Fibroblast of lung (primary cell): Measurements from ENCODE around the gene LDAH.

Source experiments
- EZH2 ChIP-seq: IDR thresholded peaks from 2 replicates; pipeline ENCODE4 v1.5.1; 2012; ENCODE audit warnings: low read length, control low read depth, mild to moderate bottlenecking; ENCODE audit errors: missing control alignments
- TF ChIP-seq, protein P1 (sequence below), 2 donors: IDR thresholded peaks in 1 of 2; conservative IDR thresholded peaks in 1 of 2; 1 replicate in 1 of 2; 2 replicates in 1 of 2; pipeline ENCODE4 v1.5.1; 2011 to 2012; ENCODE audit warnings: low read length in 2 of 2, control low read depth in 1 of 2, inconsistent platforms in 1 of 2, low read depth in 1 of 2, mild to moderate bottlenecking in 1 of 2

DNA sequence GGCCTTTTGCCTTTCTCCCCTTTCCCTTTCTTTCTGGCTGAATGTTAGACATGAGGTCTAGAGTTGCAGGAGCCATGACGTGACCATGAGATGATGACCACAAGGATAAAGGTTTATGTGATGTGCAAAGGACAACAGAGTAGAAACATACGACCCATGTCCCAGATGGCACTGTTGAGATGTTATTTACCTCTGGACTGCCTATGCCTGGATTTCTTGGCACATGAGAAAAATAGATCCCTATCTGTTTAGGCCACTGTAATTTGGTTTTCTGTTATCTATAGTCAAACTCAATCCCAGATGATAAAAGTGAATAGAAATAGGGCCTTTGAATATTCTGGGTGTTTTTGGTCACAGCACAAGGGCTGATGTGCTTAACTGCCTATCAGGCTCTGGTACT, 97.1 kb downstream of the LDAH start:
- TF ChIP-seq, protein P1, sequence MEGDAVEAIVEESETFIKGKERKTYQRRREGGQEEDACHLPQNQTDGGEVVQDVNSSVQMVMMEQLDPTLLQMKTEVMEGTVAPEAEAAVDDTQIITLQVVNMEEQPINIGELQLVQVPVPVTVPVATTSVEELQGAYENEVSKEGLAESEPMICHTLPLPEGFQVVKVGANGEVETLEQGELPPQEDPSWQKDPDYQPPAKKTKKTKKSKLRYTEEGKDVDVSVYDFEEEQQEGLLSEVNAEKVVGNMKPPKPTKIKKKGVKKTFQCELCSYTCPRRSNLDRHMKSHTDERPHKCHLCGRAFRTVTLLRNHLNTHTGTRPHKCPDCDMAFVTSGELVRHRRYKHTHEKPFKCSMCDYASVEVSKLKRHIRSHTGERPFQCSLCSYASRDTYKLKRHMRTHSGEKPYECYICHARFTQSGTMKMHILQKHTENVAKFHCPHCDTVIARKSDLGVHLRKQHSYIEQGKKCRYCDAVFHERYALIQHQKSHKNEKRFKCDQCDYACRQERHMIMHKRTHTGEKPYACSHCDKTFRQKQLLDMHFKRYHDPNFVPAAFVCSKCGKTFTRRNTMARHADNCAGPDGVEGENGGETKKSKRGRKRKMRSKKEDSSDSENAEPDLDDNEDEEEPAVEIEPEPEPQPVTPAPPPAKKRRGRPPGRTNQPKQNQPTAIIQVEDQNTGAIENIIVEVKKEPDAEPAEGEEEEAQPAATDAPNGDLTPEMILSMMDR (conservative IDR thresholded peaks at IDR 0.05 in 1 of 2, IDR thresholded peaks at IDR 0.05 in 1 of 2; ENCODE audit: low read depth in 1 of 2, low read length in 2 of 2), result no peak
- TF ChIP-seq EZH2, result no peak
